Esophagus squamous epithelium (tissue), 4 donors: ENCODE measurements around the gene CD99.

Experiments
- CTCF ChIP-seq, 6 experiments: fragments of 450-650 bp in 4 of 6; fragments of 200-600 bp in 2 of 6; sonication (generic) in 2 of 6; IDR thresholded peaks; one replicate each; pipeline ENCODE4 v1.5.1; 2016 to 2019; ENCODE audit warnings: antibody characterized with exemption in 6 of 6, mild to moderate bottlenecking in 4 of 6, moderate library complexity in 4 of 6
- POLR2A ChIP-seq, 4 donors: fragments of 450-650 bp; IDR thresholded peaks; one replicate each; pipeline ENCODE4 v1.6.1; 2017; ENCODE audit warnings: antibody characterized with exemption in 4 of 4, mild to moderate bottlenecking in 4 of 4, moderate library complexity in 3 of 4

- TF ChIP-seq CTCF (IDR thresholded peaks at IDR 0.05) (no peak), POLR2A (IDR thresholded peaks at IDR 0.05) (no peak)
These were observed 45.5 kb upstream of the CD99 start for GRCh38 chrX:2645563-2645962.
